DND-41 (cell line): Measurements from ENCODE around the gene GPER1.

ENCODE experiments used
- ATAC-seq: fragments of 200-7000 bp; cut with Tn5 transposase; 3 replicates; pipeline ENCODE4 v1.9.1; 2021; ENCODE audit warnings: low read depth; ENCODE audit not compliant: insufficient read depth
- DNase-seq: peaks from one replicate; pipeline ENCODE4 v3.0.0-alpha.2; 2020
- H2AFZ ChIP-seq: 2 replicates; pipeline ENCODE4 v1.6.0; 2012; ENCODE audit warnings: low read depth, low read length
- H3K27ac ChIP-seq: 2 replicates; pipeline ENCODE4 v1.5.1; 2012; ENCODE audit warnings: low read length, inconsistent platforms
- H3K27me3 ChIP-seq: fragments of 200-600 bp; sonication (generic); 2 replicates; pipeline ENCODE4 v1.6.0; 2012; ENCODE audit warnings: low read length, mild to moderate bottlenecking, inconsistent platforms; ENCODE audit not compliant: insufficient read depth, poor library complexity
- H3K36me3 ChIP-seq: 2 replicates; pipeline ENCODE4 v1.5.1; 2012; ENCODE audit warnings: low read length, inconsistent platforms; ENCODE audit not compliant: insufficient read depth
- H3K4me1 ChIP-seq: 2 replicates; pipeline ENCODE4 v1.5.1; 2012; ENCODE audit warnings: mild to moderate bottlenecking, low read length; ENCODE audit not compliant: insufficient read depth
- H3K4me2 ChIP-seq: 2 replicates; pipeline ENCODE4 v1.6.0; 2012; ENCODE audit warnings: mild to moderate bottlenecking, moderate library complexity, low read length, inconsistent platforms; ENCODE audit not compliant: insufficient read depth
- H3K4me3 ChIP-seq, 2 experiments: fragments of 200-600 bp in 1 of 2; shearing (Covaris generic) in 1 of 2; 2 replicates each; pipeline ENCODE4 v1.5.1; 2012 to 2016; ENCODE audit warnings: inconsistent platforms in 2 of 2, low read length in 2 of 2, mild to moderate bottlenecking in 2 of 2, low read depth in 1 of 2, moderate library complexity in 1 of 2
- H3K79me2 ChIP-seq: 2 replicates; pipeline ENCODE4 v1.6.0; 2012; ENCODE audit warnings: low read length, inconsistent platforms; ENCODE audit not compliant: insufficient read depth
- H3K9ac ChIP-seq: 2 replicates; pipeline ENCODE4 v1.6.0; 2012; ENCODE audit warnings: low read depth, mild to moderate bottlenecking, inconsistent platforms, low read length, moderate library complexity
- H3K9me3 ChIP-seq: 2 replicates; pipeline ENCODE4 v1.5.1; 2012; ENCODE audit warnings: low read length, moderate library complexity, mild to moderate bottlenecking, inconsistent platforms; ENCODE audit not compliant: insufficient read depth, severe bottlenecking
- H4K20me1 ChIP-seq: 2 replicates; pipeline ENCODE4 v1.6.0; 2012; ENCODE audit warnings: low read length; ENCODE audit not compliant: insufficient read depth
- CTCF ChIP-seq: IDR thresholded peaks from 2 replicates; pipeline ENCODE4 v1.5.1; 2012; ENCODE audit warnings: borderline replicate concordance, low read length, moderate library complexity, mild to moderate bottlenecking; ENCODE audit not compliant: poor library complexity, severe bottlenecking; ENCODE audit errors: extremely low read depth
- EZH2 ChIP-seq: IDR thresholded peaks from 3 replicates; pipeline ENCODE4 v1.6.1; 2012; ENCODE audit warnings: borderline replicate concordance, low read depth, mild to moderate bottlenecking, moderate library complexity, low read length, inconsistent platforms; ENCODE audit not compliant: severe bottlenecking

GPER1 gene

GRCh38 chr7:1124164-1124563 lies 36.3 kb downstream of the GPER1 start:
- no peak for TF ChIP-seq CTCF
- TF ChIP-seq EZH2: no peak
- Histone ChIP-seq H3K9me3 (no peaks in the 10 kb centered on the region), H3K4me2 (no peak overlapping the region), H3K27me3 (no peaks in the 10 kb centered on the region), H3K4me1 (no peaks in the 10 kb centered on the region), H3K4me3 (no peak overlapping the region), H3K79me2 (peaks cover 15% of the 10 kb centered on the region; the same call in 1 of the 2 replicates), H3K36me3 (peaks cover 16% of the 10 kb centered on the region), H3K27ac (no peak overlapping the region), H3K9ac (no peak overlapping the region), H2AFZ (no peak overlapping the region), H4K20me1 (peaks cover 13% of the 10 kb centered on the region; the same call in 1 of the 2 replicates)
- ATAC-seq (no peak), DNase-seq (no peak)

DNA sequence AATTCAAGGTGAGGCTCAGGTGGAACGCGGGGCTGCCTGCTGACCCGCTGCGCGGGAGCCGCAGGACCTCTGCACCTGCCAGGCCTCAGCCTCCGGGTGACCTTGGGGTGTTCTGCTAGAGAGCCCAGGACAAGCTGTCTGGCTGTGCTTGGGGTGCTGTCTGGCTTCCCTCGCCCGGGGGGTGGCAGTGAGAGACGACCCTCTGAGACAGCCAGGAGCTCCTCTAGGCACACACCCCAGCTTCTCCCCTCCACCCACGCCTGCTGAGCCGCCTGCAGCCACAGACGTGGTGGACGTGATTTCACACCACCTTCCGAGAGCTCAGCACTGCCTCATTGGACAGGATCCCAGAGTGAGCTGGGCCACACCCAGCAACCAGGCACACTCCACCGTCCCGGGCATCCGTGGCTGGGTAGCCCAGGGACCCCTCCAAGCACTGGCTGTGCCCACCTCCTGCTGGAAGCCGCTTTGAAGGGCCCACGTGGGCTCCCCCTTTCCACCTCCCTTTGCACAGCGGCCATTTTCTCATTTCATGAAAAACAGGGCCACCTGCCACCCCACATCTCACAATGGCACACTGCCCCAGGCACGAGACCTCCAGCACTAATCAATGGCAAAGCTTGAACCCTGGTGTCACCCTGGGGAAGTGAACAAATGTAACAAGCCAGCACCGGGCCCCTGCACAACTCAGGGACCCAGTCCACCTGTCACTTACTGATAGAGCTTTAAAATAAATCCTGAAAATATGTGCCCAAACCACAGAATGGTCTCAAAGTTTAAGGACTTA lies 37.1 kb downstream of the GPER1 start:
- no peak overlapping the region for H3K27ac ChIP-seq

GRCh38 chr7:1125603-1125969 lies 37.7 kb downstream of the GPER1 start:
- no peaks in the 10 kb centered on the region for H3K27me3 ChIP-seq
- no peak overlapping the region for H3K4me2 ChIP-seq
- H3K79me2 ChIP-seq: peaks cover 19% of the 10 kb centered on the region; the same call in 1 of the 2 replicates
- peaks cover 18% of the 10 kb centered on the region for H4K20me1 ChIP-seq
- H3K4me1 ChIP-seq: no peaks in the 10 kb centered on the region
- H3K36me3 ChIP-seq: peaks cover 20% of the 10 kb centered on the region
- H3K27ac ChIP-seq: no peak overlapping the region
- TF ChIP-seq EZH2 (no peak), CTCF (no peak)
- no peak for DNase-seq
- H2AFZ ChIP-seq: no peak overlapping the region
- no peaks in the 10 kb centered on the region for H3K9me3 ChIP-seq
- H3K9ac ChIP-seq: no peak overlapping the region
- ATAC-seq: no peak
- H3K4me3 ChIP-seq: no peak overlapping the region

More for the DNA sequence above, 37.1 kb downstream of the GPER1 start:
- Histone ChIP-seq H4K20me1 (peaks cover 15% of the 10 kb centered on the region), H3K9me3 (no peaks in the 10 kb centered on the region), H3K4me1 (no peaks in the 10 kb centered on the region), H2AFZ (no peak overlapping the region), H3K79me2 (peaks cover 18% of the 10 kb centered on the region; the same call in 1 of the 2 replicates), H3K27me3 (no peaks in the 10 kb centered on the region), H3K4me2 (no peak overlapping the region), H3K9ac (no peak overlapping the region), H3K36me3 (peaks cover 18% of the 10 kb centered on the region), H3K4me3 (no peak overlapping the region)
- ATAC-seq (no peak), DNase-seq (no peak)
- TF ChIP-seq CTCF (no peak), EZH2 (no peak)
